ENCODE data around the gene SMAD3.
A peak's percentile ranks its signal among the peaks of the same experiment; 100 is the strongest.
"Not testable (repeated sequence)": the region's sequence is repeated elsewhere in the genome, so short reads cannot be mapped to it uniquely, and the experiment has no call there.

The SMAD3 gene

GRCh38 chr15:67075555-67076135 is 10.2 kb downstream of the SMAD3 start:
- H3K36me3 ChIP-seq (ENCODE audit: control insufficient read depth in 4 of 4, insufficient read depth in 4 of 4, low read length in 3 of 4); H3K9me3 ChIP-seq (ENCODE audit: control extremely low read depth in 1 of 5, control insufficient read depth in 4 of 5, insufficient read depth in 2 of 5, low read depth in 1 of 5, low read length in 4 of 5); H3K27me3 ChIP-seq (replicated peaks in 2 of 5; ENCODE audit: control insufficient read depth in 4 of 5, insufficient read depth in 5 of 5, low read length in 4 of 5); H3K27ac ChIP-seq (ENCODE audit: insufficient read depth in 1 of 2, low read depth in 1 of 2, low read length in 2 of 2, poor library complexity in 1 of 2, severe bottlenecking in 2 of 2); POLR2A ChIA-PET; DNase-seq; H3K4me3 ChIP-seq (ENCODE audit: control insufficient read depth in 1 of 7, extremely low read depth in 1 of 7, insufficient read depth in 4 of 7, low read depth in 2 of 7, low read length in 6 of 7): not testable (repeated sequence)
- CTCF ChIA-PET = interaction anchor here (1.0 to 1.5 kb wide), 3 partner anchors 8 to 111 kb away, joined by 3 to 4 read pairs (median 3); no protein-coding TSS in a partner anchor
- 100% methylated on average over 7 of the region's 14 CpGs for WGBS (ENCODE audit: insufficient coverage)
- H3K4me1 ChIP-seq (ENCODE audit: control extremely low read depth in 1 of 4, control insufficient read depth in 4 of 4, insufficient read depth in 4 of 4, low read length in 3 of 4) = peaks cover 18 to 52% (median 32%) of the 10 kb centered on the region in 4 experiments

- peaks cover 20 to 59% (median 38%) of the 10 kb centered on the region in 4 experiments for H3K4me1 ChIP-seq (ENCODE audit: control extremely low read depth in 1 of 4, control insufficient read depth in 4 of 4, insufficient read depth in 4 of 4, low read length in 3 of 4)
- 99% methylated on average over 10 of the region's 13 CpGs for WGBS (ENCODE audit: insufficient coverage)
- no peaks in the 10 kb centered on the region for H3K27me3 ChIP-seq (replicated peaks in 2 of 5; ENCODE audit: control insufficient read depth in 4 of 5, insufficient read depth in 5 of 5, low read length in 4 of 5)
- H3K27ac ChIP-seq (ENCODE audit: insufficient read depth in 1 of 2, low read depth in 1 of 2, low read length in 2 of 2, poor library complexity in 1 of 2, severe bottlenecking in 2 of 2) = no peak overlapping the region
- peaks cover 0 to under 1% (median under 1%) of the 10 kb centered on the region in 4 experiments for H3K36me3 ChIP-seq (ENCODE audit: control insufficient read depth in 4 of 4, insufficient read depth in 4 of 4, low read length in 3 of 4)
- H3K9me3 ChIP-seq (ENCODE audit: control extremely low read depth in 1 of 5, control insufficient read depth in 4 of 5, insufficient read depth in 2 of 5, low read depth in 1 of 5, low read length in 4 of 5) = no peaks in the 10 kb centered on the region
- peak in 1 of 3 donors; percentile 8 for DNase-seq
- POLR2A ChIA-PET = no interaction called here
- no peak overlapping the region for H3K4me3 ChIP-seq (ENCODE audit: control insufficient read depth in 1 of 7, extremely low read depth in 1 of 7, insufficient read depth in 4 of 7, low read depth in 2 of 7, low read length in 6 of 7)
- CTCF ChIA-PET = interaction anchor here (1.0 to 1.5 kb wide), 3 partner anchors 8 to 110 kb away, joined by 3 to 4 read pairs (median 3); no protein-coding TSS in a partner anchor
Measured at GRCh38 chr15:67076147-67076843, 10.9 kb downstream of the SMAD3 start.

GRCh38 chr15:67077641-67078215 is 12.3 kb downstream of the SMAD3 start:
- Histone ChIP-seq H3K4me1 (ENCODE audit: control extremely low read depth in 1 of 4, control insufficient read depth in 4 of 4, insufficient read depth in 4 of 4, low read length in 3 of 4) (peaks cover 23 to 68% (median 48%) of the 10 kb centered on the region in 4 experiments), H3K36me3 (ENCODE audit: control insufficient read depth in 4 of 4, insufficient read depth in 4 of 4, low read length in 3 of 4) (no peaks in the 10 kb centered on the region), H3K4me3 (ENCODE audit: control insufficient read depth in 1 of 7, extremely low read depth in 1 of 7, insufficient read depth in 4 of 7, low read depth in 2 of 7, low read length in 6 of 7) (no peak overlapping the region), H3K9me3 (ENCODE audit: control extremely low read depth in 1 of 5, control insufficient read depth in 4 of 5, insufficient read depth in 2 of 5, low read depth in 1 of 5, low read length in 4 of 5) (no peaks in the 10 kb centered on the region), H3K27me3 (replicated peaks in 2 of 5; ENCODE audit: control insufficient read depth in 4 of 5, insufficient read depth in 5 of 5, low read length in 4 of 5) (no peaks in the 10 kb centered on the region), H3K27ac (ENCODE audit: insufficient read depth in 1 of 2, low read depth in 1 of 2, low read length in 2 of 2, poor library complexity in 1 of 2, severe bottlenecking in 2 of 2) (no peak overlapping the region)
- 70% methylated on average over 5 of the region's 6 CpGs for WGBS (ENCODE audit: insufficient coverage)
- DNase-seq = no peak
- CTCF ChIA-PET = no interaction called here
- POLR2A ChIA-PET = no interaction called here

DNA sequence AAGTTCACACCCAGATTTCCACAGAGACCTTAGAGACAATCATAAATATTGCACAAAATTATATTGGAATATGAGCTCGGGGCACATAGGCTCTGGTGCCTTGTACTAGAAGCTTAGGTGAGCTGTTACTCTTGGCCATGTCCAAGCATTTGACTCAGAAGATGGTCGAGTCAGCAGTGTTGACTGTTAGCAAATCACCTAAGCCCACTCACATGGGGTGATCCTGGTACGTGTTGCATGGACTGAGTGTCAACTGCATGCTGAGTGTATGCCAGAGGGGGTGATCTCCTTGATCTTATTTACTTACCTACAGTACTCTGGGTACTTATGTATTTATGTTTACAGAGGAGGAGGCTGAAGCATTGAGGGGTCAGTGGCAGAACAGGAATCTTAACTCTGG is 14.0 kb downstream of the SMAD3 start:
- CTCF ChIA-PET = interaction anchor here (1.0 to 6.0 kb wide), 8 partner anchors 8 to 133 kb away, joined by 3 to 37 read pairs (median 4); no protein-coding TSS in a partner anchor
- H3K4me1 ChIP-seq (ENCODE audit: control extremely low read depth in 1 of 4, control insufficient read depth in 4 of 4, insufficient read depth in 4 of 4, low read length in 3 of 4) = peaks cover 29 to 69% (median 55%) of the 10 kb centered on the region in 4 experiments
- no peak overlapping the region for H3K4me3 ChIP-seq (ENCODE audit: control insufficient read depth in 1 of 7, extremely low read depth in 1 of 7, insufficient read depth in 4 of 7, low read depth in 2 of 7, low read length in 6 of 7)
- WGBS (ENCODE audit: insufficient coverage) = 100% methylated on average over 2 of the region's 3 CpGs
- H3K27me3 ChIP-seq (replicated peaks in 2 of 5; ENCODE audit: control insufficient read depth in 4 of 5, insufficient read depth in 5 of 5, low read length in 4 of 5) = no peaks in the 10 kb centered on the region
- POLR2A ChIA-PET = interaction anchor here (0.6 kb wide), 1 partner anchor 33 kb away, joined by 4 read pairs; no protein-coding TSS in a partner anchor
- no peak overlapping the region for H3K27ac ChIP-seq (ENCODE audit: insufficient read depth in 1 of 2, low read depth in 1 of 2, low read length in 2 of 2, poor library complexity in 1 of 2, severe bottlenecking in 2 of 2)
- H3K36me3 ChIP-seq (ENCODE audit: control insufficient read depth in 4 of 4, insufficient read depth in 4 of 4, low read length in 3 of 4) = no peaks in the 10 kb centered on the region
- DNase-seq = no peak
- no peaks in the 10 kb centered on the region for H3K9me3 ChIP-seq (ENCODE audit: control extremely low read depth in 1 of 5, control insufficient read depth in 4 of 5, insufficient read depth in 2 of 5, low read depth in 1 of 5, low read length in 4 of 5)

DNA sequence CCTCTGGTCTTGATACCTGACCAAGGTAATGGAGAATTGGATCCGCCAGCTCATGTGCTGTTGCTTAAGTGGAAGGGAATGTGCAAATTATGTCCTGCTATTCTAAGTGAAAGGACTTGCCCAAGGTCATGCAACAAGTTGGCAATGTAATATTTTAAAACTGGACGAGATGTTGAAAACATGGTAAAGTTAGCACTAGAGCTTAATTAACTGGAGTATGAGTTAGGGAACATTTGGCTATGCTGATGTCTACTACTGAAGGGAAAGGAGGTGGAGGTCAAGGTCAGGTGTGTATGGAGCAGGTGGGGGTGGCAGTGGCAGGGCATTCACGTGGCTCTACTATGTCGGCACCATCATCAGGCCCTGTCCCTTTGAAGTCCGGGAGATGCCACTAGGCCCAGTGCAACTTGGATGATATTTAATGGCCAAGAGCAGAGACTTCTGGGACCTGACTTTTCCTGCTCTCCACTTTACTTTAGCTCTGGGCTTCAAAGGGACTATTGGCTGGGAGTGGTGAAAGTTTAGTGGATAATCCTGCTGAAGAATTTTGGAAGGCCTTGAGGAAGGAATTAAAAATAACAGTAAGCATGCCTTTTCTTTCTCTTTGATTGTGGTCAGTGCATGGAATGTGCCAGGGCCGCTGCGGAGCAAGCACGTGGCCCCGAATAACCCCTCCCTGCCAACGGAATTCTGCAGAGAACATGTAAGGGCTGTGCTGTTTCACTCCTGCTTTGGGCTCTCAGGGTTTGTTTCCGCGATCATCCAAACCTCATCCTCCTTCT is 14.9 kb downstream of the SMAD3 start:
- H3K27ac ChIP-seq (ENCODE audit: insufficient read depth in 1 of 2, low read depth in 1 of 2, low read length in 2 of 2, poor library complexity in 1 of 2, severe bottlenecking in 2 of 2) = peak overlapping the region in 1 of 2 experiments; percentile 49
- ChIA-PET POLR2A (interaction anchor here (1.2 to 2.3 kb wide), 4 partner anchors 11 to 41 kb away, joined by 3 to 9 read pairs (median 6); no protein-coding TSS in a partner anchor), CTCF (interaction anchor here (1.0 to 6.0 kb wide), 22 partner anchors 8 to 221 kb away, joined by 3 to 37 read pairs (median 4); partner anchors contain the start of gene SMAD3)
- H3K4me1 ChIP-seq (ENCODE audit: control extremely low read depth in 1 of 4, control insufficient read depth in 4 of 4, insufficient read depth in 4 of 4, low read length in 3 of 4) = peaks cover 30 to 69% (median 57%) of the 10 kb centered on the region in 4 experiments
- H3K36me3 ChIP-seq (ENCODE audit: control insufficient read depth in 4 of 4, insufficient read depth in 4 of 4, low read length in 3 of 4) = no peaks in the 10 kb centered on the region
- no peaks in the 10 kb centered on the region for H3K27me3 ChIP-seq (replicated peaks in 2 of 5; ENCODE audit: control insufficient read depth in 4 of 5, insufficient read depth in 5 of 5, low read length in 4 of 5)
- H3K9me3 ChIP-seq (ENCODE audit: control extremely low read depth in 1 of 5, control insufficient read depth in 4 of 5, insufficient read depth in 2 of 5, low read depth in 1 of 5, low read length in 4 of 5) = no peaks in the 10 kb centered on the region
- 64% methylated on average over 6 of the region's 12 CpGs for WGBS (ENCODE audit: insufficient coverage)
- peak overlapping the region in 3 of 7 experiments; percentile 19 to 52 (median 23) for H3K4me3 ChIP-seq (ENCODE audit: control insufficient read depth in 1 of 7, extremely low read depth in 1 of 7, insufficient read depth in 4 of 7, low read depth in 2 of 7, low read length in 6 of 7)
- no peak for DNase-seq

GRCh38 chr15:67080900-67081431 is 15.6 kb downstream of the SMAD3 start:
- H3K27ac ChIP-seq (ENCODE audit: insufficient read depth in 1 of 2, low read depth in 1 of 2, low read length in 2 of 2, poor library complexity in 1 of 2, severe bottlenecking in 2 of 2) = peak overlapping the region in 1 of 2 experiments; percentile 49
- no peaks in the 10 kb centered on the region for H3K27me3 ChIP-seq (replicated peaks in 2 of 5; ENCODE audit: control insufficient read depth in 4 of 5, insufficient read depth in 5 of 5, low read length in 4 of 5)
- H3K4me3 ChIP-seq (ENCODE audit: control insufficient read depth in 1 of 7, extremely low read depth in 1 of 7, insufficient read depth in 4 of 7, low read depth in 2 of 7, low read length in 6 of 7) = peak overlapping the region in 3 of 7 experiments; percentile 19 to 52 (median 23)
- peak; percentile 96 to 99 (median 99) for DNase-seq
- no peaks in the 10 kb centered on the region for H3K9me3 ChIP-seq (ENCODE audit: control extremely low read depth in 1 of 5, control insufficient read depth in 4 of 5, insufficient read depth in 2 of 5, low read depth in 1 of 5, low read length in 4 of 5)
- ChIA-PET CTCF (interaction anchor here (0.5 to 6.0 kb wide), 23 partner anchors 9 to 223 kb away, joined by 3 to 37 read pairs (median 4); partner anchors contain the start of gene SMAD3), POLR2A (interaction anchor here (1.2 to 2.3 kb wide), 4 partner anchors 10 to 40 kb away, joined by 3 to 9 read pairs (median 6); no protein-coding TSS in a partner anchor)
- peaks cover 34 to 75% (median 62%) of the 10 kb centered on the region in 4 experiments for H3K4me1 ChIP-seq (ENCODE audit: control extremely low read depth in 1 of 4, control insufficient read depth in 4 of 4, insufficient read depth in 4 of 4, low read length in 3 of 4)
- no peaks in the 10 kb centered on the region for H3K36me3 ChIP-seq (ENCODE audit: control insufficient read depth in 4 of 4, insufficient read depth in 4 of 4, low read length in 3 of 4)
- WGBS (ENCODE audit: insufficient coverage) = 2% methylated on average over 6 of the region's 10 CpGs
